HG02588 (cell line): ENCODE measurements around the gene SLC38A5.
"Not testable (repeated sequence)": the region's sequence is repeated elsewhere in the genome, so short reads cannot be mapped to it uniquely, and the experiment has no call there.

Source experiments
- ATAC-seq: cut with Tn5 transposase; IDR thresholded peaks from one replicate; pipeline ENCODE4 v1.9.1; 2021; ENCODE audit warnings: mild to moderate bottlenecking, moderate library complexity; ENCODE audit not compliant: unreplicated experiment

The SLC38A5 gene

GRCh38 chrX:48470833-48471118, 716 bp upstream of the SLC38A5 start:
- no peak for ATAC-seq

DNA sequence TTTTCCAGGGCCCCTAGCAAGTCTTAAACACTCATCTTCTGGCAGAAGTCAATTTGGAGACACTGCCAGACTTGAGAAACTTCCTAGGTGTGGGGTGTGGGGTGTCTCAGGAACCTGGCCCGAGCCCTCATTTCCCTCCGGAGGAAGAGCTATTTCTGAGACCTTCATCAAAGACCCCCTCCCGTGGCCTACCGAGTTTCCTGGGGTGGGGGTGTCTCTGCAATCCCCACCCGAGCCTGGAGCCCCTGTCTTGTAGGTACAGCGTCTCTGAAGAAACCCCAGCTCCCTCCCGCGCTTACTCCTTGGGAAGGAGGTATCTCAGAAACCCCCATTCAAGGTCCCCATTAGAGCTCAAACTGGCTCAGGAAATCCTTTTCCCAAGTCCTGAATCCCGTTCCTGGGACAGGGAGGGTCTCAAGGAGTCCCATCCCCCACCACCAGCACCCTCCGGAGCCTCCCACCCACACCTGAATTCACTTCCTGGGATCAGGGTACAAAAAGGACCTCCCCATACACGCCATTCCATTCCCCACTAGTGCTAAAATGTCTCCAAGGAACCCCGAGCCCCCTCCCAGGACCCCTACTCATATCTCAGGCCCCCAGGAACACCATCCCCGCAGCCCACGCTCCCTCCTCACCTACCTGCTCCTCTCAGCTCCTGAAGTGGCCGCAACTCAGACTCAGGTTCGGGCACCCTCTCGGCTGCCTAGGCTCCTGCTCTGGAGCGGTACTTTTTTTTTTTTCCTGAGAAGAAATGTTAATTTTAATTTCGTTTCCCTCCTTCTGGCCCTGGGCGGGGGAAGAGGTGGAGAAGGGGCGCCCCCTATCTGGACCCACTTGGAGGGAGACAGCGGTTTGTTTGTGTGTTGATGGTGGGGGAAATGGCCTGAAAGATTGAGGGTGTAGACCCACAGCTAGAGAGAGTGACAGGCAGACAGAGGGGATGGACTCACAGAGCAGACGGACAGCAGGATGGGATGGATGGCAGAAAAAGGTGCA, 1.1 kb downstream of the SLC38A5 start:
- no peak for ATAC-seq

DNA sequence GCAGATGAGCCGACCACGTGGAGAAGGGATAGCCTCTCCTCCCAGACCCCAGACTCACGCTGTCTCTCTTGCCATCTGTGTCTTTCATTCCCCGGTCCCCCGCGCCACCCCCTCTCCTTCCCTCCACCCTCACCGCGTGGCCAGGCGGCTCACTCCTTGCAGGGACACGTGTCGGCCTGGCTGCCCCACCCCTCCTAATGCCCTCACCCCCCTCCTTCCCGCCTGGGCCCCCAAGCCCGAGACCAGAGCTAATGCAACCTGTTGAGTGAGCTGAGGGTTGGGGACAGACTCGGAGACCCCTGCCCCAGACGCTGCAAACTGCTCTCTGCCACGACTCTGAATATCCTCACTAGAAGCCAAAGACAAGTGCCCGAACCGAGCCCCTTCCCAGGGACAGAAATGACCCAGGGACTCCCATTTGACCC, 1.8 kb downstream of the SLC38A5 start:
- no peak for ATAC-seq

DNA sequence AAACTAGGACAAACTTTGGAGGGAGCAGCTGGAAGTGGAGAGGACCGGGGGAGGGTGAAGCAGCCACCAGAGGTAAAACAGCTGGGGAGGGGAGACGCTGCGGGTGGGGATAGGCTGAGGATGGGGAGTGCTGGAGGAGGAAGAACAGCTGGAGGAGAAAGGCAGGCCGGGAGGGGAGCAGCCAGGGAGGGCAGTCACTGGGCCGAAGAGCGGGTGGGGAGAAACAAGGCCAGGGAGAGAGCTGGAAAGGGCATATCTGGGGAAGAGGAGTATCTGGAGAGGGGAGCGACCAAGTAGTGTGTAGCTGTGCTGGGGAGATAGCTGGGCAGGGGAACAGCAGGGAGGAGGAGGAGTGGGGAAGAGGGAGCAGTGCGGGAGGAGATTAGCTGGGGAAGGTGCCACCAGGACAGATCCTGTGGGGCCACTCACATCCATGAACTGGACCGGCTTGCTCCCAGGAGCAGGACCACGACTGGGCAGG, 2.7 kb downstream of the SLC38A5 start:
- ATAC-seq = no peak

- ATAC-seq = no peak
Measured at GRCh38 chrX:48466696-48467095, 3.4 kb downstream of the SLC38A5 start.

GRCh38 chrX:48465336-48465933, 4.6 kb downstream of the SLC38A5 start:
- no peak for ATAC-seq

DNA sequence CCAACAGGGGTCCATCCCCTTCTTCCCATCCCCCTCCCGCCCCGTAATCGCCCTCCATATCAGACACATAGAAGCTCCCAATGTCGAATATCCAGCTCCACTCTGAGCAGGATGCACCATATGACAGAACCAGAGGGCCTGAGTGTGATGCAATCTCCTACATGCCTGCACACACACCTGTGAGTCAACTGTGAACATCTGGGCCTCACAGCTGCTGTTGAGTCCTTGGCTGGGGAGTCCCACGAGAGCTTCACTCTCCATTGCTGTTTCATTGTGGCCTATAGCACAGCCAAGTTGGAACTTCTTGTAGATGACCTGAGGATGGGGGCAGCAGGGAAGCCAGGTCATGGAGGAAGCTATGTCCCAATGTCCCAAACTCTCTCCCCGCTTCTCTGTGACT, 8.2 kb downstream of the SLC38A5 start:
- ATAC-seq = no peak

DNA sequence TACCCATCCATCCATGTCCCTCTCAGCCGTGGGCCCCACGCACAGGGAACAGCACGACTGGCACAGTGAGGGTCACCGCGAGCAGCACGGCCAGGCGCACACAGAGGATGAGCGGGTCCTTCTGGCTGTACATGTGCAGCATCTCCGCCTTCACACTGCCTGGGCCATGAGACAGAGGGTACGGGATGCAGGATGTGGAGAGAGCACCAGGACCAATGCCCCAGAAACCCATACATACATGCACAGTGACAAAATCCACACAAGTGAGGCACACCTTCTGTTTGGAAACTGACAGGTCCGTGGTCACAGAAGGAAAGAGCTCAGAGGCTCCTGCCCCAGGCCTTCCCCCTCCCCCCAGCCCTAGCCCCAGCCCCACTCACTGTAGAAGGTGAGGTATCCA, 9.5 kb downstream of the SLC38A5 start:
- no peak for ATAC-seq

DNA sequence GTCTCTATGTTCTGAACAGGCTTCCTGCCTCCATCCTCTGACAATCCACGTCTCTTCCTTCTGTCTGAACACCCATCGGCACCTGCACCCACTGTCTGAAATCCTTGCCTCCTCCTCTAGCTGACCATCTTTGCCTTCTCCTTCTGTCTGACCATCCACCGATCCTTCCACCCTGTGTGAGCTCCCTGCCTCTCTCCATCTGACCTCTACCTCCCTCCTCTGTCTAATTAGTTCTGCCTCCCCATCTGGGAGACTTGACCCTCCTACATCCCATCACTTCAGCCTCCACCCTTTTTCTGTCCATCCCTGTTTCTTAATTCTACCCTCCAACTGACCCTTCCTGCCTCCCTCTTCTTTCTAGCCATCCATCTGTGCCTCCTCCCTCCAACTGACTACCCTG, 10.0 kb downstream of the SLC38A5 start:
- ATAC-seq = no peak

- no peak for ATAC-seq
Measured at GRCh38 chrX:48459483-48459882, 10.6 kb downstream of the SLC38A5 start.

DNA sequence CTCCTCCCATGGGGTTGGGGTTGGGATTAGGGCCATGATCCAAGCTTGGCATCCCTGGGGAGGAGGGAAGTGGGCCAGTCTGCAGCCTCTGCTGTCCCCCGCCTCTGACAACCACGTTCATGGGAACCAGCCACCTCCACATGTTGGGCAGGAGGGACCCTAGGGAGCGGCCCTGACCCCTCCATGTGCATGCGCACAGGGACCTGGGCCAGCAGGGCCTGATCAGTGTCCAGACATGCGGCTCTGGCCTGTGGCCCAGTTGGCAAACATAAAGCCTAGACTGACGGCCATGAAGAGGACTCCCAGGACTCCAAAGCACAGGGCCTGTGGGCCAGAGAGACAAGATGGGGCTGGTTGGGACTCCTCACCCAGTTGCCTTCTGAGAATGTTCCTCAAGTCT, 11.3 kb downstream of the SLC38A5 start:
- no peak for ATAC-seq

DNA sequence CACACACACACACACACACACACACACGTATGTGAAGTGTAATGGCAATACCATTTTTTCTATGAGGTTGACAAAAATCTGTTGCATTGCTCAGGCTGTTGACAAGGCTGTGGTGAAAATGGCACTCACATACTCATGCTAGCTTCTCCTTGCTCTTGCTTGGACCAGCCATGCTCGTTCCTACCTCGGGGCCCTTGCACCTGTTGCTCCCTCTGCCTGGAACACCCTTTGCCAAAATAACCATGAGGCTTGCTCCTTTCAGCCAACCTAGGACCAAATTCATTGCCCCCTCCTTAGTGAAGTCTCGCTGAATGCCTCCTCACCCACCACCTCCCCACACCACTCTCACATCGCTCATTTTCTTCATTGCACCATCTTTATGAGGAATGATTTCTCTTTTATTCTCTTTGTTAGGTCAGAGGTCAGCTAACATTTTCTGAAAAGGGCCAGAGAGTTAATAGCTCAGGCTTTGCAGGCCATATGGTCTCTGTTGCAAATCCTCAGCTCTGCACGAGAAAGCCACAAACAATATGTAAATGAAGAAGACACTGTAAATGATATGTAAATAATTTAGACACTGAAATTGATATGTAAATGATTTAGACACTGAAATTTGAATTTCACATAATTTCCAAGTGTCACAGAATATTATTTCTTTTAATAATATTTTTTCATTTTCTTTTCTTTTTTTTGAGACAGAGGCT, 13.3 kb downstream of the SLC38A5 start:
- no peak for ATAC-seq

DNA sequence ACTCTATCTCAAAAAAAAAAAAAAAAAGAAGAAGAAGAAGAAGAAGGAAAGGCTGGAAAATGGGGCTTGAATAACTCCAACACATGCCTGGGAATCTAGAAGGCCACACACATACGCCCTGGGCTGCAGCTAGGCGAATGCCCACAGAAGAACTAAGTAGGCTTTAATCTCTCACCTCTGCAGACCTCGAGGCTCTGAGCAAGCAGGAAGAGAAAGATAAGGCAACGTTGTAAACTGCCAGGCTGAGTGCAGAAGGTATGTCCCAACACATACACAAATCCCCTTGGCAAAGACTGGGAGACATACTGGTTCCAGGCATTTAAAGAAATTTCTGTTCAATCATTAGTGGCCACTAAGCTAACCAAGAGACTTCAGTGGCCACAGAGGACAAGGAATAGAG, 18.4 kb downstream of the SLC38A5 start:
- ATAC-seq = no peak

- ATAC-seq = no peak
Measured at GRCh38 chrX:48450076-48450475, 20.0 kb downstream of the SLC38A5 start.

GRCh38 chrX:48447201-48447600, 22.9 kb downstream of the SLC38A5 start:
- ATAC-seq = not testable (repeated sequence)

DNA sequence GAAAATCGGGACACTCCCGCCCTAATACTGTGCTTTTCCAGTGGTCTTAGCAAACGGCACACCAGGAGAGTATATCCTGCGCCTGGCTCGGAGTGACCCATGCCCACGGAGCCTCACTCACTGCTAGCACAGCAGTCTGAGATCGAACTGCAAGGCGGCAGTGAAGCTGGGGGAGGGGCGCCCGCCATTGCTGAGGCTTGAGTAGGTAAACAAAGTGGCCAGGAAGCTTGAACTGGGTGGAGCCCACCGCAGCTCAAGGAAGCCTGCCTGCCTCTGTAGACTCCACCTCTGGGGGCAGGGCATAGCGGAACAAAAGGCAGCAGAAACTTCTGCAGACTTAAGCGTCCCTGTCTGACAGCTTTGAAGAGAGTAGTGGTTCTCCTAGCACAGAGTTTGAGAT, 36.3 kb downstream of the SLC38A5 start:
- not testable (repeated sequence) for ATAC-seq

DNA sequence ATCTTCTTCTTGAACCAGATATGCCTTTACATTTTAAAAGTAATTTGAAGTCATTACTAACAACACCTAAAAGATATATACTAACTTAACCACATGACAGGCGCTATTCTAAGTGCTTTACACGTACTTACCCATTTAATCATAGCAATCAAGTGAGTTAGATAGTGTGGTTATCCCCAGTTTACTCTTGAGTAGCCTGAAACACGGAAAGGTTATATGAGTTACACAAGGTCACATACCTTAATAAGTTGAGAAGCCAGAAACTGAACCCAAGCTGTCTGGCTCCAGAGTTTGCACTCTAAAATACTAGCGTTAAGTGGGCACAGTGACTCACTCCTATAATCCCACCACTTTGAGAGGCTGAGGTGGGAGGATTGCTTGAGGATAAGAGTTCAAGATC, 39.9 kb downstream of the SLC38A5 start:
- ATAC-seq = not testable (repeated sequence)

- ATAC-seq = not testable (repeated sequence)
Measured at GRCh38 chrX:48429606-48430005, 40.5 kb downstream of the SLC38A5 start.

GRCh38 chrX:48427027-48427716, 42.9 kb downstream of the SLC38A5 start:
- ATAC-seq = not testable (repeated sequence)

DNA sequence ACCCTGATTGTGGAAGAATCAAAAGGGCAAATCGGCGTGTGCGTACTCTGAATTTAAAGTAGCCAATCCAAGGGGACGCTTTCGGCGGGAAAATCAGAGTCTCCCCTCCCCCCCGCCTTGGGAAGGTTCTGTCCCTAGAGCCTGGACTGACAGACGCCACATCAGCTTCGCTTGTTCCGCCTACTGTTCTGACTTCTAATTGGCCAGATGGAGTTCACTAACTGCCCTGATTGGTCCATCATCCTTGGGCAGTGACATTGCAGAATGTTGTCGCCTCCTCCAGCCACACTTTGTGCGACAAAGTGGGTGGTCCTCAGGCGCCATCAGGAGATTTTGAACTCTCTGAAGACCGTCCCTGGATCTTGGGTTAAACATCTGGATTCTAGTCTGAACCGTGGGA, 58.2 kb downstream of the SLC38A5 start, which contains the start of gene SSX4B:
Gene SSX4B, minus strand, starts transcription at position 101 of the 400 bp plus-strand sequence. CDS start 588 bp downstream, outside the sequence.
- ATAC-seq = not testable (repeated sequence)
